SHP77 (cell line): ENCODE results near the gene XPR1.

Experiments
- DNase-seq, 2 experiments: peaks; one replicate each; lab custom pipeline; 2025; lab: John Stamatoyannopoulos, UW

Gene XPR1

DNA sequence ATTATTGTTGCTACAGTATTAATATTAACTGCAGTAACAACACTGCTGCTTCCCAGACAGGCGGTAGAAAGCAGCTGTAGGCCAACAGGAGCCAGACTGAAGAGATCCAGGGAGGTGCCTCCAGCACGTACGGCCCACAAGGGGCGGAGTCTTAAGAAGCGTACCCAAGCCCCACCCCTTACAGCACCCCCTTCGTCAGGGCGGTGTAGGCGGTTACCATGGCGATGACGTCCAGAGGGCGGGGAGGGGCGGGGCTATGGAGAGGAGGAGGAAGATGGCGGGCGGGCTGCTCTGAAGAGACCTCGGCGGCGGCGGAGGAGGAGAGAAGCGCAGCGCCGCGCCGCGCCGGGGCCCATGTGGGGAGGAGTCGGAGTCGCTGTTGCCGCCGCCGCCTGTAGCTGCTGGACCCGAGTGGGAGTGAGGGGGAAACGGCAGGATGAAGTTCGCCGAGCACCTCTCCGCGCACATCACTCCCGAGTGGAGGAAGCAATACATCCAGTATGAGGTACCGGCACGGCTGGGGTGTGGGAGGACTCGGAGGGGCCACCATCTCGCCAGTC is at the start of gene XPR1:
Gene XPR1, plus strand, starts transcription at position 257 of the 560 bp plus-strand sequence. Its CDS starts 180 bp downstream, at position 437.
- peak; percentile 97 for DNase-seq

- DNase-seq, result no peak
Observed at GRCh38 chr1:180584869-180585268, 47.0 kb upstream of the XPR1 start.

GRCh38 chr1:180585994-180586359 is 45.8 kb upstream of the XPR1 start:
- no peak for DNase-seq

GRCh38 chr1:180586671-180587155 is 45.1 kb upstream of the XPR1 start:
- peak; percentile 41 to 52 for DNase-seq

- DNase-seq, result no peak
Observed at GRCh38 chr1:180588121-180588520, 43.7 kb upstream of the XPR1 start.

- no peak for DNase-seq
Observed at GRCh38 chr1:180590889-180591288, 40.9 kb upstream of the XPR1 start.

- no peak for DNase-seq
Observed at GRCh38 chr1:180593382-180593781, 38.4 kb upstream of the XPR1 start.

- DNase-seq, result peak; percentile 15 to 25
Observed at GRCh38 chr1:180594723-180595122, 37.1 kb upstream of the XPR1 start.

DNA sequence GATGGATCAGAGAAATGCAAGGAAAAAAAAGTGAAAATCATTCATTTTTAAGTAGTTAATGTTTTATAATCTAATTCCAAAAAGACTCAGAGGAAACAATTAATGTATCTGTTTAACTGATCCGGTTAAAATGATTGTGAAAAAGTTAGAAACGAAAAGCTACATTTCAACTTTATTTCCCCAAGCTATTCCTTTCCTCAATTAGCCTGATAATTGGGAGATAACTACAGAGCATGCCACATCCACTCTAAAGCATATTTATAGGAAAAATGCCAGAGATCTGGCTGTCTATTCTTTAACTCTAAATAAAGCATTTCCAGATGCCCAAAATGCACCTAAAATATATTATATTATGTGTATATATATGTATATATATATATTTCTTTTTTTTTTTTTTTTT is 35.9 kb upstream of the XPR1 start:
- DNase-seq, result no peak

GRCh38 chr1:180597520-180597919 is 34.3 kb upstream of the XPR1 start:
- DNase-seq, result no peak

- no peak for DNase-seq
Observed at GRCh38 chr1:180598333-180598974, 33.4 kb upstream of the XPR1 start.

- DNase-seq, result no peak
Observed at GRCh38 chr1:180600343-180600742, 31.5 kb upstream of the XPR1 start.

DNA sequence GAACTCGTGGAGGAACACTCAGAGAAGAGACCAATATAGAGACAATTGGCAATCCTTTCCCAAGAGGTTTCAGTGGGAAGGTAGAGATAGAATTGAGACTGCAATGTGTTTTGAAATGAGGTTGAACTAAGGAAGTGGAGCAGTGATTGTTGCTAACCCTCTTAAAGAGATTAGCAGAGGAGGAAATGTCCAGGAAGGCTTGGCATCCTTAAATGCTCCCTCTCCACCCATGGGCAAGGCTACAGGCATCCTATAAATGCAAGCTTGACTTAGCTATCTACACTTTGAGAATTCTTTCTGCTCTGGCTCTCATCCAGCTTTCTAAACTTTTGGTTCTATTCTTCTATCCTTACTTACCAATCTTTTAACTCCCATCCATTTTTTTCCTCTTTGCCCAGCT is 30.3 kb upstream of the XPR1 start:
- no peak for DNase-seq

GRCh38 chr1:180603223-180603849 is 28.5 kb upstream of the XPR1 start:
- DNase-seq, result no peak

- DNase-seq, result no peak
Observed at GRCh38 chr1:180603850-180604226, 28.0 kb upstream of the XPR1 start.

DNA sequence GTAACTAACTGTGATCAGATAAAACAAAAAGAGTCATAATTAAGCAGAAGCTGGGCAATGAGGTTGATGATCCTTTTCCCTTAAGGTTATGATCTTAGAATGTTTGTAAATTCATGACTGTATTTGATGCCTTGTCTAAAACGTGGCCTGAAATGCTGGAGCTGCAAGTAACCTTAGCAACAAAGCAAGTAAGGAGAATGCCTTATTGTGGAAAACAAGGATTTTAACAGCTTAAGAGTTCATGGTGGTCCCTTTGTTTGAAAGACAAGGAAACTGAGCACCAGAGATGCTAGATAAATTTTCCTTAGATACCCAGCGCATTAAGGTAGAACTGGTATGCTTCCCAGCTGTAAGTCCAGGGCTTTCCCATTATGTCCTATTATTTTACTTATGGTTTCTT is 25.7 kb upstream of the XPR1 start:
- DNase-seq, result no peak

DNA sequence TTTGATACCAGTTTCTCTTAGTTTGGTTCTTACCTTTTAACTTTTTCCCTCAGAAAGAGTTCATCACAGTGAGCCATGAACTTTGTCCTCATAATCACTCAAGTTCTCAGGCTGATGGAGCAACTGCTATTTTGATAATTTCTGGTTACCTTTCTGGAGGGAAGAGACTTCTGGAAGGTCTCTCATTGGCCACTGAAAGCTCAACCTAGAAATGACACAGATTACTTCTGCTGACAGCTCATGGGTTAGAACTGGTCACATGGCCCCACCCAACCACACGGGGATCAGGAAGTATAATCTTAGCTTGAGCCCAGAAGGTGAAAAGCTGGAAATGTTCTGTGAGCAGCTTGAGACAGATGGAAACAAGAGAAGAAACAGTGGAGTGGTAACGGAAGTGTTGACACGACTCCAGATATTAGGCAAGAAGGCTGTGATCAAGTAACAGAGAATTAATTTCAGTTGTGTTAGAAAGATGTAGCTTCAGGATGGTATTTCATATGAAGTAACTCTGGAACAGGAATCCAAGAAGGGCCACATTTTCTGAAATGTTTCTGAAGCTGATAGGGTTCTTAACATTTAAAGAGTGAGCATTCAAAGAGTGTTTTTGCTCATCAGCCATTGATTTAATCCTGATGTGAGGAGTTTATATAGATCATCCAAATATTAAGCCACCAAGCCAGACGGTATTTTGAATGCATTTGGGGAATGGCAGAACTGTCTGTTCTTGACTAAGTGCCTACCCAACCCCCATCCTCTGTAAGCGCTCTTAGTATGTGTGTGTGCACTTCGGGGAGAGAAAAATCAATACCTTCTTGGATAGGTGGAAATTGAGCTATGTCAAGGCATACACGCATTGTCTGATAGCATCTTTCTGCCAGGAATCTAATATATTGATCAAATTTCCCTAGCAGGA is 21.9 kb upstream of the XPR1 start:
- DNase-seq, result no peak

DNA sequence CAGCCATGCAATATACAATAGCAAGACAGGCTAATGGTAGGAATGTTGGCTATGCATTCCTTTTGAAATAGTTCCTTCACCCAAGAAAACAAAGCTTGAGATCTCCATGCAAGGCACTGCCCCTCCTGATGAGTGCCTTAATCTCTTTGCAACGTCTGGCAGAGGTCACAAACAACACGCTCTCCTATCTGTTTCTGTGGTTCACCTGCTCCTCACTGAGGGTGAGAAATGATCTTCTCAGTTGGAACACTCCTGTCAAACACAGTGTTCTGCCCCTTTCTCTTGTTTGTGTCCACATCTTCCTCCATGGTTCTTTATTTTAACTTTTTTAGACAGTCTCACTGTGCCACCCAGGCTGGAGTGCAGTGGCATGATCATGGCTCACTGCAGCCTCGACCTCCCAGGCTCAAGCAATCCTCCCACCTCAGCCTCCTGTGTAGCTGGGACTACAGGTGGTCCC is 21.2 kb upstream of the XPR1 start:
- no peak for DNase-seq

DNA sequence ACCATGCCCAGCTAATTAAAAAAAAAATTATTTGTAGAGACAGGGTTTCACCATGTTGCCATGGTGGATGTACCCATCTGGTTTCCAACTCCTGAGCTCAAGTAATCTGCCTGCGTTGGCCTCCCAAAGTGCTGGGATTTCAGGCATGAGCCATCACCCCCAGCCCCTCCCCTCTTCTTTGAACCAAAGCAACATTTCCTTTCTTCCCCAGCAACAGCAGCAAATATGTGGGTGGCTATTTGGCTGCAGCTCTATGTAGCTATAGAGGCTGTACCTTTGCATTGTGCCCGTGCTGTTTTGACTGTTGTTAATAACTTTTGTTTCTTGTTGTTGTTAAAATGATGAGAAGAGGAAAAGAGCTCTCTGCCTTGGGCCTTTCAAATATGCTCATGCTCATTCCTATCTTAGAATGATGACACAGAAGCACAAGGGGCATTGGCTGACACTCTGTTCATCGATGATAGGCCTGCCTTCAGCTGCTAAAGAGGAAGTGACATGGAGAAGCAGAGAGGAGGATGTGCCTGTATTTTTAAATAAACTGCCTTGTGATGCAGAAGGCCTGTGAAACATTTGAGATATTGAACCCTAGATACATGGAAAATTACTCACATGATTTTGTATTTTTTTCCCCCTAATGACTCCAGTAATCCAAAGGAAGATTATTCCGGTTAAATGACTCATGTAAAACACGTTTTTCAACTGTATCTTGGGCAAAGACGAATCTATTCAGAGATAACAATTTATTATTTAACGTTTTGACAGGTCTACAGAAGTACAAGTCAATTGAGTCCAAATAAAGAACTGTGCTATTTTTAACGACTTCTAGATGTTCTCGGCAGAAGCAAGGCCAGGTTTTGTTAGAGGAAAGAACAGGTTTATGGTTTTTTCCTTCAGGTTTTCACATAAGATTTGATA is 20.5 kb upstream of the XPR1 start:
- DNase-seq, result peak; percentile 19 to 30

DNA sequence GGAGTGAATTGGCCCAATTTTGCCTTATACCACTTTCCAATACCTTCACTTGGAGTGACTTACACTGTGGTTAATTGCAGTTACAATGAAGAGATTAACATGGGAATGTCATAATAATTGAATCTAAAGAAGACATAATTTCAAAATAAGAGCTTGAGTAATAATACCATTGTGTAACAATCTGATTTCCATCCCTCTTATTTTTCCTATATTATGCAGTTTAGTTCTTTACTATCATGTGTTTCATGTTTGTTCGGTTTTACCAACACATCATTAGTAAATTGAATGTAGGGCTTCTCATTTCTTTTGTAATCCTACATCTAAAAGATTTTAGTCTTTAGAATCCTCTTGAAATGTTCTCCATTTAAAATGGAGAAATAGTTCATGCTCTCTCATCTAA is 19.2 kb upstream of the XPR1 start:
- no peak for DNase-seq

DNA sequence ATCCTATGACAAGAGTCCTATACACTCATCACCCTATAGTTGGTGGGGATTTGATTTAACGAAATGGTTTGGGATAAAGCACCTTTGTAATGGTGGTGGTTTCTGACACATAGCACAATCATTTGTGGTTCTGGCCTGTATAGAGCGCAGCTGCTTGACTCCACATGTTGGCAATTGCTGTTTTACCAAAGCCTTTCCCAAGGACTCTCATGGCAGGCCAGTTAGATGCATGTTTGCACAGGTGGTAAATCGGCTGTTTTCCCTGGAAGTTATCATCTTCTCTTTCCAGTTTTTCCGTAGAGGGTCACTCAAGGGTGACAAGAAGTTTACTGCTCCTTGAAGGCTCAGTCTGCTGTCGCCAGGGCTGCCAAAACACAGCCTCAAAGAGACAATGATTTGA is 17.1 kb upstream of the XPR1 start:
- DNase-seq, result no peak
